Loucy (cell line): ENCODE results near the gene PABPC1L.

Source experiments
- H2AFZ ChIP-seq: fragments of 200-600 bp; sonication (generic); 2 replicates; pipeline ENCODE4 v1.6.0; 2016; ENCODE audit warnings: antibody characterized with exemption, mild to moderate bottlenecking, low read length, moderate library complexity
- H3F3A ChIP-seq: fragments of 200-600 bp; 2 replicates; pipeline ENCODE4 v1.6.0; 2016; ENCODE audit warnings: antibody characterized with exemption, low read depth, mild to moderate bottlenecking
- H3K27me3 ChIP-seq: fragments of 200-600 bp; sonication (generic); 2 replicates; pipeline ENCODE4 v1.6.1; 2014; ENCODE audit warnings: low read length, mild to moderate bottlenecking; ENCODE audit not compliant: insufficient read depth, poor library complexity, severe bottlenecking
- H3K36me3 ChIP-seq: fragments of 200-600 bp; sonication (generic); 2 replicates; pipeline ENCODE4 v1.6.1; 2016; ENCODE audit warnings: low read length; ENCODE audit not compliant: insufficient read depth
- H3K4me1 ChIP-seq: fragments of 200-600 bp; sonication (generic); 2 replicates; pipeline ENCODE4 v1.5.1; 2014; ENCODE audit warnings: low read length, mild to moderate bottlenecking; ENCODE audit not compliant: insufficient read depth, poor library complexity, severe bottlenecking
- H3K4me2 ChIP-seq: fragments of 200-600 bp; sonication (generic); 2 replicates; pipeline ENCODE4 v1.6.0; 2014; ENCODE audit warnings: antibody characterized with exemption, low read length, low read depth, mild to moderate bottlenecking; ENCODE audit not compliant: poor library complexity, severe bottlenecking
- H3K4me3 ChIP-seq: fragments of 200-600 bp; sonication (generic); 2 replicates; pipeline ENCODE4 v1.5.1; 2014; ENCODE audit warnings: low read length, mild to moderate bottlenecking, mixed read lengths; ENCODE audit not compliant: poor library complexity, severe bottlenecking
- H3K79me2 ChIP-seq: fragments of 200-600 bp; sonication (generic); 2 replicates; pipeline ENCODE4 v1.6.1; 2014; ENCODE audit warnings: low read length; ENCODE audit not compliant: insufficient read depth
- H3K9ac ChIP-seq: fragments of 200-600 bp; sonication (generic); 2 replicates; pipeline ENCODE4 v1.6.0; 2014; ENCODE audit warnings: mild to moderate bottlenecking, low read depth, low read length, moderate library complexity; ENCODE audit not compliant: poor library complexity, severe bottlenecking
- H3K9me2 ChIP-seq: fragments of 200-600 bp; sonication (generic); replicated peaks from 2 replicates; pipeline ENCODE4 v1.6.1; 2016; ENCODE audit warnings: low read depth, low read length, mixed read lengths
- H3K9me3 ChIP-seq: fragments of 200-600 bp; sonication (generic); 2 replicates; pipeline ENCODE4 v1.6.1; 2014; ENCODE audit warnings: mild to moderate bottlenecking, antibody characterized with exemption, low read length, low read depth; ENCODE audit not compliant: insufficient read depth
- H4K20me1 ChIP-seq: fragments of 200-600 bp; sonication (generic); 2 replicates; pipeline ENCODE4 v1.6.0; 2014; ENCODE audit warnings: antibody characterized with exemption, low read length, mild to moderate bottlenecking; ENCODE audit not compliant: insufficient read depth, poor library complexity, severe bottlenecking
- EZH2phosphoT487 ChIP-seq: fragments of 200-600 bp; IDR thresholded peaks from 2 replicates; pipeline ENCODE4 v1.6.1; 2018; ENCODE audit warnings: antibody characterized with exemption, mild to moderate bottlenecking, moderate library complexity, borderline replicate concordance
- TF ChIP-seq, protein P1 (sequence below): fragments of 200-600 bp; sonication (generic); conservative IDR thresholded peaks from 2 replicates; pipeline ENCODE4 v1.5.1; 2014; ENCODE audit warnings: mild to moderate bottlenecking, antibody characterized with exemption, low read length

Gene PABPC1L

DNA sequence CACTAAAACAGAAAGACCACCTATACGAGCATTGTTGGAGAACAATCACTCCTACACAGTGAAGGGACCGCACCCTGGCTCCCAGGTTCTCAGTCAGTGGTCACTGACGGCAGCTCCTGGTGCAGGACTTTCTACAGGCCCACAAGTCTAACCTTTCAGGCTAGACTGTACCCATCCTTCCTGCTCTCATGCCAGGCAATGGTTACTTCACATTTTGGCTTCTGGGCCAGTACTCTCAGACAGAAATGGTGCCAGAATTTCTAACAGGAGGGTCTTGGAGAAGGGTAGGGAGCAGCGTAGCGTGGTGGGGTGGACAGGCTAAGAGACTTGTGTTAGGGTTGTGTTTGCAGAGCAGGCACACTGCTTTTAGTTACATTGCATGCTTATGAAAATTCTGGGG, 38.2 kb downstream of the PABPC1L start:
- Histone ChIP-seq H4K20me1 (peaks cover 4% of the 10 kb centered on the region), H3K36me3 (peaks cover 95% of the 10 kb centered on the region; the same call in 1 of the 2 replicates), H2AFZ (no peak overlapping the region), H3K27me3 (no peaks in the 10 kb centered on the region), H3K4me2 (no peak overlapping the region), H3K9me3 (no peaks in the 10 kb centered on the region), H3F3A (no peaks in the 10 kb centered on the region), H3K9me2 (no peaks in the 10 kb centered on the region), H3K79me2 (no peaks in the 10 kb centered on the region), H3K4me1 (no peaks in the 10 kb centered on the region), H3K9ac (no peak overlapping the region), H3K4me3 (no peak overlapping the region)
- no peak for TF ChIP-seq EZH2phosphoT487
- TF ChIP-seq, protein P1, sequence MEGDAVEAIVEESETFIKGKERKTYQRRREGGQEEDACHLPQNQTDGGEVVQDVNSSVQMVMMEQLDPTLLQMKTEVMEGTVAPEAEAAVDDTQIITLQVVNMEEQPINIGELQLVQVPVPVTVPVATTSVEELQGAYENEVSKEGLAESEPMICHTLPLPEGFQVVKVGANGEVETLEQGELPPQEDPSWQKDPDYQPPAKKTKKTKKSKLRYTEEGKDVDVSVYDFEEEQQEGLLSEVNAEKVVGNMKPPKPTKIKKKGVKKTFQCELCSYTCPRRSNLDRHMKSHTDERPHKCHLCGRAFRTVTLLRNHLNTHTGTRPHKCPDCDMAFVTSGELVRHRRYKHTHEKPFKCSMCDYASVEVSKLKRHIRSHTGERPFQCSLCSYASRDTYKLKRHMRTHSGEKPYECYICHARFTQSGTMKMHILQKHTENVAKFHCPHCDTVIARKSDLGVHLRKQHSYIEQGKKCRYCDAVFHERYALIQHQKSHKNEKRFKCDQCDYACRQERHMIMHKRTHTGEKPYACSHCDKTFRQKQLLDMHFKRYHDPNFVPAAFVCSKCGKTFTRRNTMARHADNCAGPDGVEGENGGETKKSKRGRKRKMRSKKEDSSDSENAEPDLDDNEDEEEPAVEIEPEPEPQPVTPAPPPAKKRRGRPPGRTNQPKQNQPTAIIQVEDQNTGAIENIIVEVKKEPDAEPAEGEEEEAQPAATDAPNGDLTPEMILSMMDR, result no peak

DNA sequence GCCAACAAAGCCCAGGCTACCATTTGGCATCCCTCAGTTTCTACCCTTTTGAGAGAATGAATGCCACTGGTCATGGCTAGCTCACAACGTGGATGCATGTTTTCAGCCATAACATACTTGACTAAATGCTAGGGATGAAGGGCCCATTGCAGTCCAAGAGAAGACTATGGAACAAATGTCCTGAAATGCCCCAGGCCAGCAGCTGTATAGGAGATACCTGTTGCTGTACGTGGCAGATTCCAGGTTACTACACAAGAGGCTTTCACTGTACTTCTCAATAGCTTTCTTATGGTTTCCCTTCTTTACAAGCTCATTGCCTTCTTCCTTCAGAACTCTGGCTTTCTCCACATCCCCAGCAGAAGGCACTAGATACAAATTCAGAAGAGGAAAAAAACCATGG, 38.7 kb downstream of the PABPC1L start:
- H4K20me1 ChIP-seq, result peaks cover 4% of the 10 kb centered on the region
- no peak overlapping the region for H3K4me2 ChIP-seq
- TF ChIP-seq, protein P1, result no peak
- H3K79me2 ChIP-seq, result no peaks in the 10 kb centered on the region
- no peaks in the 10 kb centered on the region for H3K4me1 ChIP-seq
- no peaks in the 10 kb centered on the region for H3K9me3 ChIP-seq
- H2AFZ ChIP-seq, result no peak overlapping the region
- H3K9ac ChIP-seq, result no peak overlapping the region
- no peaks in the 10 kb centered on the region for H3K27me3 ChIP-seq
- H3K36me3 ChIP-seq, result peaks cover 95% of the 10 kb centered on the region; the same call in 1 of the 2 replicates
- H3K9me2 ChIP-seq, result no peaks in the 10 kb centered on the region
- H3F3A ChIP-seq, result no peaks in the 10 kb centered on the region
- no peak overlapping the region for H3K4me3 ChIP-seq

GRCh38 chr20:44950368-44950767, 40.5 kb downstream of the PABPC1L start:
- H3K4me1 ChIP-seq, result no peaks in the 10 kb centered on the region
- H3K79me2 ChIP-seq, result no peaks in the 10 kb centered on the region
- no peaks in the 10 kb centered on the region for H3K27me3 ChIP-seq
- TF ChIP-seq EZH2phosphoT487, result no peak
- TF ChIP-seq, protein P1, result no peak
- no peak overlapping the region for H2AFZ ChIP-seq
- H3K9me2 ChIP-seq, result no peaks in the 10 kb centered on the region
- H3K4me3 ChIP-seq, result no peak overlapping the region
- H3K9me3 ChIP-seq, result no peaks in the 10 kb centered on the region
- H3K4me2 ChIP-seq, result no peak overlapping the region
- H4K20me1 ChIP-seq, result peaks cover 4% of the 10 kb centered on the region
- no peaks in the 10 kb centered on the region for H3F3A ChIP-seq
- H3K9ac ChIP-seq, result no peak overlapping the region
- peaks cover 95% of the 10 kb centered on the region; the same call in 1 of the 2 replicates for H3K36me3 ChIP-seq
